ENCODE data around the gene COX5A.
A peak's percentile ranks its signal among the peaks of the same experiment; 100 is the strongest.
"Not testable (repeated sequence)": the region's sequence is repeated elsewhere in the genome, so short reads cannot be mapped to it uniquely, and the experiment has no call there.

Gene COX5A

DNA sequence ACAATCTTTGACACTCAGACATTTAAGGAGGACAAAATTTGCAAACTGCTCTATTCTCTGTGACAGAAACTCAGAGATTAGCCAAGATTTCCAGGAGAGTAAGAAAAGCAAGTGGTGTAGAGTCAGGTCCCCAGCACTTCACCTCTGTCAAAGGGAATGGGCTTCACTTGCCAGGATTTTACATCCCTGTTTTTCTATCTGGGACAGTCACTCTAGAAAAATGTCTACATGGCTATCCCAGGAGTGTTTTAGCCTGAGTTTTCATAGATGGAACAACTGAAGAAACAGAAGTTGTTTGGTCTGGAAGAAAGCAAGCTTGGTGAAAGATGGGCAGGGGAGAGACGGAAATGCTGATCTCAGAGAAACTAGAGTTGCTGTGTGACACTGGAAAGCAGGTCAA lies 34.2 kb downstream of the COX5A start:
- DNase-seq (no peak), ATAC-seq (replicated peaks) (no peak)
- peaks cover 20 to 30% of the 10 kb centered on the region in 2 donors for H3K4me1 Mint-ChIP-seq (ENCODE audit: low read depth in 2 of 2)
- H3K4me3 Mint-ChIP-seq, result no peak overlapping the region
- no peaks in the 10 kb centered on the region for H3K9me3 Mint-ChIP-seq
- H3K27me3 Mint-ChIP-seq, result no peaks in the 10 kb centered on the region
- H3K27ac Mint-ChIP-seq, result no peak overlapping the region
- peaks cover 26% of the 10 kb centered on the region for H3K36me3 Mint-ChIP-seq (ENCODE audit: insufficient read depth)

DNA sequence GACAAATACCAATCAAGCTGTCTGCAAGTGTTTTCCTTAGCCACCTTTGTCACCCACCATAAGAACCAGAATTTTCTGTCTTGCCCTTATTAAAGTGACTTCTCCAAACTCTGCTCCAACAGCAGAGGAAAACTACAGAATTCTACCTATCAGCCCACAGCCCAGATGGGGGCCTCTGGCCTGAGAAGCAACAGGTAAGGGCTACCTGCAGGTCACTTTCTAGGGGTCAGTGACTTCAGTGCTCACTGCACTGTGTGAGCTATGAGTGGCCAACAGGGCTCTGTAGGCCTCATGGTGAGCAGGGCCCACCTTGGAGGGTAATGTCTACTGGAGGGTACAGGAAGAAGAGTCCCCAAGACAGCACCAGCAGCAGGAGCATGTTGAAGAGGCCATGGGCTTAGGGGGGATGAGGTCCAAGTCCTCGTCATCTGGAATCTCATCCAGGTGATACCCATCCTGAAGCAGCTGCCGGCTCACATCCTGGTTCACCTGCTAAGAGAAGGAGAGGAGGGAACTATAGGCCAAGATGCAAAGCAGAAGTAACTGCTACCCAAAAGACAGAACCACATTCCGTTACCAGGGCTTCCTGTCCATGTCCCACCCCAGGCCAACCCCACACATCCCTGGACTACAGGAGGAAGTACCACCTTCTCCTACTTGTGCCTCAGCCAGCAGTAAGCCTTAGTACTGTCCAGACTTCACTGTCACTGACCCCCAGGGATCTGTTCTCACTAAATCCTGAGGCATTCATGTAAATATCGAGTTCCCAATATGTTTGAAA lies 35.4 kb downstream of the COX5A start:
- Mint-ChIP-seq H3K27me3 (no peaks in the 10 kb centered on the region), H3K27ac (peak overlapping the region in 1 of 2 donors; percentile 35), H3K36me3 (ENCODE audit: insufficient read depth) (peaks cover 26% of the 10 kb centered on the region), H3K4me1 (ENCODE audit: low read depth in 2 of 2) (peaks cover 19 to 29% of the 10 kb centered on the region in 2 donors), H3K9me3 (no peaks in the 10 kb centered on the region), H3K4me3 (no peak overlapping the region)
- ATAC-seq (replicated peaks), result no peak
- no peak for DNase-seq

DNA sequence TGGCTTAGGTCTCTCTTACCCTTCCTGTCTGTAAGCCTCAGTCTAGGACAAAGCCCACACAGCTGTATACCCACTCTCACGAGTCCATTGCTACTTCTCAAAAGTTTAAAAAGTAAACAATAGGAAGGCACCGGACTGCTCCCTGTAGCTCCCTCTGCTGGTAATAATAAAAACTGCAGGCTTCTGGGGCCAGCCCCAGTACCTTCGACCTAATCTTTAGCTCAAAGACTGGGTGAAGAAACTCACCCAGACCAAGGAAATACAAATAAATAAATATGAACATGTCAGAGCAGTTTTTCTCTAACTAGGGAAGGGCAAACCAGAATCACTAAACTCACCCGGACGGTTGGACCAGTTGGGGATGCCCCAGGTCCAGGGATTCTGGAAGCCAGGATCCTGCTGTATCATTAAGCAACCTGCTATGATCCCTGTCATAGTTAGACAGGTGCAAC lies 36.2 kb downstream of the COX5A start:
- DNase-seq, result peak; percentile 61 to 73 (median 69)
- Mint-ChIP-seq H3K27me3 (no peaks in the 10 kb centered on the region), H3K36me3 (ENCODE audit: insufficient read depth) (peaks cover 26% of the 10 kb centered on the region), H3K27ac (peak overlapping the region; percentile 49 to 69), H3K4me1 (ENCODE audit: low read depth in 2 of 2) (peaks cover 17 to 21% of the 10 kb centered on the region in 2 donors), H3K9me3 (no peaks in the 10 kb centered on the region), H3K4me3 (no peak overlapping the region)
- peak; percentile 65 for ATAC-seq (replicated peaks)

DNA sequence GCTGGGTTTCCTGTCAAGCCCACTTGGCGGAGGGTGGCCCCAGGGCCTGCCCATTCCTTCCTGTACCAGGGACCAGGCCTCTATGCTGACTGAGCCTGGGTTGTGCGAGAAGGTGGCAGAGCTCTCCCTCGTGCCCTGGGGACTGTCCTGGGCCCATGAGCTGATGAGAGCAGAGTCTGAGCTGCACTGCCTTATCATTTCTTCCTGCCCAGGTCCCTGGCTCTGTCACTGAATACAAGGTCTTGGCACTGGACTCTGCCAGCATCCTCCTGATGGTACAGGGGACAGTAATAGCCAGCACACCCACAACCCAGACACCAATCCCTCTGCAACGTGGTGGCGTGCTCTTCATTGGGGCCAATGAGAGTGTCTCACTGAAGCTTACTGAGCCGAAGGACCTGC lies 40.6 kb downstream of the COX5A start:
- H3K36me3 Mint-ChIP-seq (ENCODE audit: insufficient read depth), result peaks cover 24% of the 10 kb centered on the region
- ATAC-seq (replicated peaks), result no peak
- H3K4me3 Mint-ChIP-seq, result no peak overlapping the region
- no peaks in the 10 kb centered on the region for H3K9me3 Mint-ChIP-seq
- peaks cover 17 to 20% of the 10 kb centered on the region in 2 donors for H3K4me1 Mint-ChIP-seq (ENCODE audit: low read depth in 2 of 2)
- H3K27ac Mint-ChIP-seq, result no peak overlapping the region
- no peak for DNase-seq
- no peaks in the 10 kb centered on the region for H3K27me3 Mint-ChIP-seq

DNA sequence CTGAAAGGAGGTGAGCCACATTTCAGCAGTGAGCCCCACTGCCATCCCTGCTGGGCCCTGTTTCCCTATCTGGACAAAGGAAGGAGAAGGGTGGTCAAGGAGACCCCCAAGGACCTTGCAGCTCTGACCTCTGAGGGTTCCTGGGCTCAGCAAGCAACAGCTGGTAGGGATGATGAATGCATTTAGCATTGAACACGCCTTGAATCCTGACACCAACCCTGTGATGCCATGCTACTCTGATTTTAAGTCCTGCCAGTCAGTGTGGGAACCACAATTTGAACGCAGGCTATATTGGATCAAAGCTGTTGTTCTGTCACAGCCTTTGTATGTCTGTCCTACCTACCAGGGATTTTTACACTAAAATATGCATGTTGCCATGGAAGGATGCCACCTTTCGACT lies 41.6 kb downstream of the COX5A start:
- Mint-ChIP-seq H3K27me3 (no peaks in the 10 kb centered on the region), H3K4me3 (no peak overlapping the region), H3K27ac (peak overlapping the region in 1 of 2 donors; percentile 23), H3K9me3 (no peaks in the 10 kb centered on the region), H3K36me3 (ENCODE audit: insufficient read depth) (peaks cover 26% of the 10 kb centered on the region), H3K4me1 (ENCODE audit: low read depth in 2 of 2) (peaks cover 17 to 19% of the 10 kb centered on the region in 2 donors)
- no peak for ATAC-seq (replicated peaks)
- DNase-seq, result no peak

DNA sequence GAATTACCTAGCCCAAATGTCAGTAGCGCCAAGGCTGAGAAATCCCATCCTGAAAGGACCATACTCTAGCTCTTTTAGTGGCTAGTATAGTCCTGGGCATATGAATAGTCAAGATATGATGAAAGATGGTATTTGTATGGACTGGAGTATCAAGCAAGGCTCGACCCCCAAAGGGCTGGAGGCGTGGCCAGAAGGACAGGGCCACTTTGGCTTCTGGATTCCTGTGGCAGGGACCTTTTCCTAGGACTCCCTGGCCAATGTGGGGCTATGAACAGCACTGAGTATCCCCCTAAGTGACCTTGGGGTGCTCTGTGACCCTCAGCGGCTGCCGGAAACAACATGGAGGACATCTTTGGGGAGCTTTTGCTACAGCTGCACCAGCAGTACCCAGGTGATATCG lies 42.0 kb downstream of the COX5A start:
- peak overlapping the region; percentile 35 to 58 for H3K27ac Mint-ChIP-seq
- ATAC-seq (replicated peaks) (no peak), DNase-seq (no peak)
- peaks cover 17 to 19% of the 10 kb centered on the region in 2 donors for H3K4me1 Mint-ChIP-seq (ENCODE audit: low read depth in 2 of 2)
- H3K27me3 Mint-ChIP-seq, result no peaks in the 10 kb centered on the region
- peaks cover 24% of the 10 kb centered on the region for H3K36me3 Mint-ChIP-seq (ENCODE audit: insufficient read depth)
- H3K4me3 Mint-ChIP-seq, result no peak overlapping the region
- no peaks in the 10 kb centered on the region for H3K9me3 Mint-ChIP-seq

DNA sequence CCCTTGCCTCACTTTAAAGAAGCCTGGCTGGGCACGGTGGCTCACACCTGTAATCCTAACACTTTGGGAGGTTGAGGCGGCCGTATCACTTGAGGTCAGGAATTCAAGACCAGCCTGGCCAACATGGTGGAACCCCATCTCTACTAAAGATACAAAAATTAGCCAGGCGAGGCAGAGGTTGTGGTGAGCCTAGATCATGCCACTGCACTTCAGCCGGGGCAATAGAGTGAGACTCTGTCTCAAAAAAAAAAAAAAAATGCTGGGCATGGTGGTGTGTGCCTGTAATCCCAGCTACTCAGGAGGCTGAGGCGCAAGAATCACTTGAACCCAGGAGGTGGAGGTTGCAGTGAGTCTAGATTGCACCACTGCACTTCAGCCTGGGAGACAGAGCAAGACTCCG lies 43.5 kb downstream of the COX5A start:
- Mint-ChIP-seq H3K36me3 (ENCODE audit: insufficient read depth) (peaks cover 17% of the 10 kb centered on the region), H3K27ac (peak overlapping the region in 1 of 2 donors; percentile 96), H3K4me1 (ENCODE audit: low read depth in 2 of 2) (peaks cover 27 to 30% of the 10 kb centered on the region in 2 donors)
- H3K4me3 Mint-ChIP-seq; ATAC-seq (replicated peaks); DNase-seq; H3K9me3 Mint-ChIP-seq; H3K27me3 Mint-ChIP-seq: not testable (repeated sequence)

DNA sequence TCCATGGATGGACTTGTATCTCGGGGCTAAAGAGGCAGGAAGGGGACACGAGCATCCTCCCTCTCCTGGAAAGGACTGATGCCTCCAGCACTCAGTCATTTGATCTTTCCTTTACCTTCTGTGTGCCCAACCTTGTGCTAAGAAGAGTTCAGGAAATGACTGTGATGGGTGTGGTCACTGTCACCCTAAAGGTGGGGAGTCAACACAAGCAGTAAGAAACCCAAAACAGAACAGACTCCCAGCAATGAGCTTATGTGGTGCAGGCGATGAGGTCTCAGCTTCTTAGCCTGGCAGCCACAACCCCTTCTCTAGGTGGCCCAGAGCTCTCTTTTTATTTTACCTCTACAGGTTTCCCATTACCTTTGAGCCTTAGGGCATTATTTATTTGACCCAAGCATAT lies 44.2 kb downstream of the COX5A start:
- peak; percentile 14 to 27 (median 23) for DNase-seq
- Mint-ChIP-seq H3K36me3 (ENCODE audit: insufficient read depth) (peaks cover 16% of the 10 kb centered on the region), H3K4me1 (ENCODE audit: low read depth in 2 of 2) (peaks cover 29 to 35% of the 10 kb centered on the region in 2 donors), H3K4me3 (peak overlapping the region; percentile 78 to 81), H3K27ac (peak overlapping the region; percentile 96), H3K27me3 (no peaks in the 10 kb centered on the region), H3K9me3 (no peaks in the 10 kb centered on the region)
- ATAC-seq (replicated peaks), result peak; percentile 68

DNA sequence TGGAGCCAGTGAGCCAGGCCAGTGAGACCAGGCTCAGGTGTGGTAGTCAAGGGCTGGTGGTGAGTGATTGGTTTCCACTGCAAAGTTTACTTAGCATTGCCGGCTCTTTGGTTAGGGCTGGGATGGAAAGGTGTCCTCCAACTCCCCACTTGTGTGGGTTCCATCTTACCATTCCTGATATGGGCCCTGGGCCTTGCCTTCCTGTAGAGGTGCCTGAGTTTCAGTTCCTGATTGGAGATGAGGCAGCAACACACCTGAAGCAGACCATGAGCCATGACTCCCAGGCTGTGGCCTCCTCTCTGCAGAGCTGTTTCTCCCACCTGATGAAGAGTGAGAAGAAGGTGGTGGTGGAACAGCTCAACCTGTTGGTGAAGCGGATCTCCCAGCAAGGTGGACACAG lies 44.9 kb downstream of the COX5A start:
- peak overlapping the region in 1 of 2 donors; percentile 81 for H3K4me3 Mint-ChIP-seq
- peaks cover 29 to 35% of the 10 kb centered on the region in 2 donors for H3K4me1 Mint-ChIP-seq (ENCODE audit: low read depth in 2 of 2)
- peaks cover 16% of the 10 kb centered on the region for H3K36me3 Mint-ChIP-seq (ENCODE audit: insufficient read depth)
- ATAC-seq (replicated peaks) (no peak), DNase-seq (no peak)
- H3K9me3 Mint-ChIP-seq, result no peaks in the 10 kb centered on the region
- H3K27me3 Mint-ChIP-seq, result no peaks in the 10 kb centered on the region
- H3K27ac Mint-ChIP-seq, result peak overlapping the region; percentile 96

DNA sequence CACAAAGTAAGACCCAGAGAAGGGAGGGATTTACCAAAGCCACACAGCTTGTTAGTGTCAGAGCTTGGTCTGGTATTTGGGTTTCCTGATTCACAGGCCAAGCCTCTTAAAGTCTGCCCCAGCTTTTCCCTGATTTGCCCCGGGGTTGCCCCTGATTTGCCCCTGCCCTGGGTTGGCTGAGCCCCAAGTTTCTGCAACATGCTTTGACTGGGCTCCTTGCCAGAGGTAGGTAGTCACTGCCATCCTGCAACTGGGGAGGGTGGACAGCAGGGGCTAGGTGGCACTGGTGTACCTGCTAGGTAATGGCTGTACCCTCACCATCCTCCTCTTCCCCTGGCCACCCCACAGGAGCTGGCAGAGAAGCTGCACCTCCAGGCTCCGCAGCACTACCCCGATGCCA lies 45.6 kb downstream of the COX5A start:
- Mint-ChIP-seq H3K4me3 (peak overlapping the region in 1 of 2 donors; percentile 81), H3K9me3 (no peaks in the 10 kb centered on the region), H3K36me3 (ENCODE audit: insufficient read depth) (peaks cover 16% of the 10 kb centered on the region), H3K27ac (peak overlapping the region in 1 of 2 donors; percentile 96), H3K27me3 (no peaks in the 10 kb centered on the region), H3K4me1 (ENCODE audit: low read depth in 2 of 2) (peaks cover 29 to 35% of the 10 kb centered on the region in 2 donors)
- no peak for ATAC-seq (replicated peaks)
- no peak for DNase-seq

DNA sequence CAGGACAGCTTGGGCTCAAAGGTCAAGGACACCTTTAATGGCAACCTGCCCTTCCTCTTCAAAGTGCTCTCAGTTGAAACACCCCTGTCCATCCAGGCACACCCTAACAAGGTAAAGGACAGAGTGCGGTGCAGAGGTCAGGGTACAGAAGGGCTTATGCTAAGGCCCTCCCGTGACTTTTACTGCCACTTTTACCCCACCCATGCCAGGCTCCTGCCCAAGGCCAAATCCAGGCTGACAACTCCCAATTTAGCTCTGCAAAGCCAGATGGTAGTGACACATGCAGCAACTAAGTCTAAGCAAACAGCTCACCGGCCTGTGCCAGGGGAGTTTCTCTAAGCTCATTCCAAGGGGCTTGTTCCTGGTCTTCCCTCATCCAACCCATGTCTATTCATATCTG lies 46.4 kb downstream of the COX5A start:
- peaks cover 16% of the 10 kb centered on the region for H3K36me3 Mint-ChIP-seq (ENCODE audit: insufficient read depth)

DNA sequence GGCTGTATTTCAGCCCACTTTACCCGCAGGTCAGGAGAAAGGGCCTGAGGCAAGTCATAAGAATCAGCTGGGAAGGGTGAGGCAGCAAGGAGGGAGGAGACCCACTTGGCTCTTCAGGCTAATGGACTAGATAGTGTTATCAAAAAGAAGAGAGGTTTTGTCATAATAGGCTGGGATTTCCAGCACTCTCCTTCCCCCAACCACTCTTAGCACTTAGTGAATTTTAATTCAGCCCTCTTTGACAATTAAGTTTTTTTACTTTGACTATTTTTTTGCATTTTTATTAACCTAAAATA lies 47.3 kb downstream of the COX5A start:
- Mint-ChIP-seq H3K9me3 (no peaks in the 10 kb centered on the region), H3K4me1 (ENCODE audit: low read depth in 2 of 2) (peaks cover 29 to 35% of the 10 kb centered on the region in 2 donors), H3K36me3 (ENCODE audit: insufficient read depth) (peaks cover 16% of the 10 kb centered on the region), H3K27me3 (no peaks in the 10 kb centered on the region), H3K4me3 (peak overlapping the region; percentile 88 to 94), H3K27ac (peak overlapping the region; percentile 74 to 96)
- no peak for ATAC-seq (replicated peaks)
- no peak for DNase-seq

More for the DNA sequence above, 46.4 kb downstream of the COX5A start:
- Mint-ChIP-seq H3K9me3 (no peaks in the 10 kb centered on the region), H3K4me3 (peak overlapping the region; percentile 88 to 94), H3K27me3 (no peaks in the 10 kb centered on the region), H3K4me1 (ENCODE audit: low read depth in 2 of 2) (peaks cover 29 to 35% of the 10 kb centered on the region in 2 donors), H3K27ac (no peak overlapping the region)
- DNase-seq (no peak), ATAC-seq (replicated peaks) (no peak)

DNA sequence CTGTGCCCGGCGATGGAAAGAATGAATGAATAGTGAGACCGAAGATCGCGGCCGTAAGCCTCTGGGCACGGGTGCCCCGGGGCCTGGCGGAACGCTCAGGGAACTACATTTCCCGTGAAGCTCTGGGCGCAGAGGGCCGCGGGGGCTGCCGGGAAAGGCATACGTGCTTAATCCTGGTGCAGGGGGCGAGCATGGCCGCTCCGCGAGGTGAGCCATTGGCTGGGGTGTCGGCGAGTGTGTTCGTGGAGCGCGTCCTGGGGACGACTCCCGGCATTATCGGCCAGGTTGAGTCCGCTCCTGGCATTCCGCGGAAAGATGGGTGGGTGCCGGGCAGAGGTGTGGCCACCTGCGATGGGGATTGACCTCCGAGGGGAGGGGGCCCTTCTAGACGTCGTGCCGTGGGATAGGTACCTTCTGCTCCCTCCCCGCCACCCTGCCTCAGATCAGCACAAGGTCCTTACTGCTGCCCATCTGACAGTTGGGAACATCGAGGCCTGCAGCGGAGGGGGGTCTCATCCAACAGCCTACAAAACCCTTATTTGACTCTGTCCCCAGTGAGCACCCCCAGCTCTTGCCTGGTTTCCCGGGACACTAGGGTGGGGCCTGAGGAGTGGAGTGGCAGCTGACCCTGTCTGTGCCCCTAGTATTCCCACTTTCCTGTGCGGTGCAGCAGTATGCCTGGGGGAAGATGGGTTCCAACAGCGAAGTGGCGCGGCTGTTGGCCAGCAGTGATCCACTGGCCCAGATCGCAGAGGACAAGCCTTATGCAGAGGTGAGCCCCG lies 47.8 kb downstream of the COX5A start, which contains the start of gene MPI:
TSS of gene MPI (plus strand) at position 160 of the 782 bp plus-strand sequence. CDS start at position 192, 32 bp downstream.
- Mint-ChIP-seq H3K4me1 (ENCODE audit: low read depth in 2 of 2) (peaks cover 29 to 35% of the 10 kb centered on the region in 2 donors), H3K9me3 (no peaks in the 10 kb centered on the region), H3K27me3 (no peaks in the 10 kb centered on the region), H3K4me3 (peak within 1 kb of the TSS; percentile 88 to 94), H3K27ac (peak within 1 kb of the TSS; percentile 91 to 96), H3K36me3 (ENCODE audit: insufficient read depth) (peaks cover 16% of the 10 kb centered on the region)
- peak; percentile 95 for ATAC-seq (replicated peaks)
- DNase-seq, result peak; percentile 79 to 83 (median 80)

Data from effector memory CD8-positive, alpha-beta T cell (primary cell).